ENCODE data around the gene GPC4.

The GPC4 gene

GRCh38 chrX:133415276-133416105 is at the start of gene GPC4:
TSS of gene GPC4 (minus strand) at chrX:133415489. CDS start at chrX:133414965, 524 bp downstream.
- peak within 1 kb of the TSS; percentile 92 for H3K4me3 Mint-ChIP-seq
- peak; percentile 83 for DNase-seq
- TF ChIP-seq CTCF (IDR thresholded peaks at IDR 0.05), result no peak
- H3K4me1 Mint-ChIP-seq, result peaks cover 42% of the 10 kb centered on the region
- H3K27me3 Mint-ChIP-seq (ENCODE audit: low read depth, poor library complexity), result peaks cover 46% of the 10 kb centered on the region
- H3K27ac Mint-ChIP-seq, result no peak within 1 kb of the TSS
- H3K36me3 Mint-ChIP-seq (ENCODE audit: low read depth), result no peaks in the 10 kb centered on the region
- no peaks in the 10 kb centered on the region for H3K9me3 Mint-ChIP-seq

- DNase-seq, result no peak
- H3K4me3 Mint-ChIP-seq, result no peak overlapping the region
- peaks cover 2% of the 10 kb centered on the region for H3K27me3 Mint-ChIP-seq (ENCODE audit: low read depth, poor library complexity)
- no peaks in the 10 kb centered on the region for H3K4me1 Mint-ChIP-seq
- no peak for TF ChIP-seq CTCF (IDR thresholded peaks at IDR 0.05)
- H3K36me3 Mint-ChIP-seq (ENCODE audit: low read depth), result no peaks in the 10 kb centered on the region
- no peak overlapping the region for H3K27ac Mint-ChIP-seq
- peaks cover 7% of the 10 kb centered on the region for H3K9me3 Mint-ChIP-seq
These were observed 45.9 kb upstream of the GPC4 start for GRCh38 chrX:133461231-133461630.

- Mint-ChIP-seq H3K27me3 (ENCODE audit: low read depth, poor library complexity) (peaks cover 6% of the 10 kb centered on the region), H3K27ac (no peak overlapping the region), H3K4me1 (no peaks in the 10 kb centered on the region), H3K4me3 (no peak overlapping the region), H3K9me3 (peaks cover 4% of the 10 kb centered on the region), H3K36me3 (ENCODE audit: low read depth) (no peaks in the 10 kb centered on the region)
- DNase-seq, result no peak
- TF ChIP-seq CTCF (IDR thresholded peaks at IDR 0.05), result no peak
These were observed 39.6 kb upstream of the GPC4 start for GRCh38 chrX:133454924-133455323.

- H3K27ac Mint-ChIP-seq, result no peak overlapping the region
- peaks cover 4% of the 10 kb centered on the region for H3K9me3 Mint-ChIP-seq
- peaks cover 6% of the 10 kb centered on the region for H3K27me3 Mint-ChIP-seq (ENCODE audit: low read depth, poor library complexity)
- H3K4me3 Mint-ChIP-seq, result no peak overlapping the region
- TF ChIP-seq CTCF (IDR thresholded peaks at IDR 0.05), result no peak
- H3K36me3 Mint-ChIP-seq (ENCODE audit: low read depth), result no peaks in the 10 kb centered on the region
- no peak for DNase-seq
- H3K4me1 Mint-ChIP-seq, result no peaks in the 10 kb centered on the region
These were observed 39.2 kb upstream of the GPC4 start for GRCh38 chrX:133454491-133454914.

- no peak for DNase-seq
- TF ChIP-seq CTCF (IDR thresholded peaks at IDR 0.05), result no peak
- H3K27me3 Mint-ChIP-seq (ENCODE audit: low read depth, poor library complexity), result peaks cover 5% of the 10 kb centered on the region
- H3K4me3 Mint-ChIP-seq, result no peak overlapping the region
- no peaks in the 10 kb centered on the region for H3K9me3 Mint-ChIP-seq
- H3K27ac Mint-ChIP-seq, result no peak overlapping the region
- H3K4me1 Mint-ChIP-seq, result peaks cover 21% of the 10 kb centered on the region
- H3K36me3 Mint-ChIP-seq (ENCODE audit: low read depth), result no peaks in the 10 kb centered on the region
These were observed 33.3 kb upstream of the GPC4 start for GRCh38 chrX:133448512-133449076.
